Keratinocyte (primary cell): ENCODE data around the gene P2RX2. TPM values are rescaled to one million over a fixed set of nuclear protein-coding genes. Genes with fewer than 3 reads are reported as not detected.

Source experiments
- DNase-seq: peaks from one replicate; pipeline ENCODE4 v3.0.0-alpha.2; 2011; ENCODE audit warnings: low read depth, missing footprints, low spot score
- FAIRE-seq: peaks from 2 replicates; lab custom pipeline; 2011; peaks lifted over from hg19 to GRCh38; lab: Jason Lieb, UNC
- H2AFZ ChIP-seq: 2 replicates; pipeline ENCODE4 v1.6.0; 2012; ENCODE audit warnings: low read length, control low read depth, inconsistent platforms; ENCODE audit not compliant: control insufficient read depth
- H3K27ac ChIP-seq: 2 replicates; pipeline ENCODE4 v1.5.1; 2011; ENCODE audit warnings: low read length; ENCODE audit not compliant: control insufficient read depth, insufficient read depth
- H3K27me3 ChIP-seq: 3 replicates; pipeline ENCODE4 v1.6.0; 2011; ENCODE audit warnings: low read length; ENCODE audit not compliant: control insufficient read depth, insufficient read depth; ENCODE audit errors: extremely low read depth
- H3K36me3 ChIP-seq, 2 experiments: 2 replicates in 1 of 2; 3 replicates in 1 of 2; pipeline ENCODE4 v1.5.1; 2011; ENCODE audit warnings: low read length in 2 of 2, mild to moderate bottlenecking in 1 of 2; ENCODE audit not compliant: control insufficient read depth in 2 of 2, insufficient read depth in 2 of 2; ENCODE audit errors: extremely low read depth in 1 of 2
- H3K4me1 ChIP-seq: 3 replicates; pipeline ENCODE4 v1.5.1; 2011; ENCODE audit warnings: low read length; ENCODE audit not compliant: control insufficient read depth, insufficient read depth; ENCODE audit errors: extremely low read depth
- H3K4me2 ChIP-seq: 3 replicates; pipeline ENCODE4 v1.6.0; 2011; ENCODE audit warnings: low read depth, low read length; ENCODE audit not compliant: control insufficient read depth, insufficient read depth; ENCODE audit errors: extremely low read depth
- H3K4me3 ChIP-seq, 3 experiments: fragments of 200-600 bp in 1 of 3; sonication (generic) in 1 of 3; 2 replicates in 2 of 3; 3 replicates in 1 of 3; pipeline ENCODE4 v1.5.1; 2011 to 2016; ENCODE audit warnings: low read length in 3 of 3, mild to moderate bottlenecking in 3 of 3, control low read depth in 2 of 3, inconsistent platforms in 1 of 3, low read depth in 1 of 3, mixed read lengths in 1 of 3, mixed run types in 1 of 3, moderate library complexity in 1 of 3; ENCODE audit not compliant: control insufficient read depth in 2 of 3, insufficient read depth in 2 of 3; ENCODE audit errors: extremely low read depth in 1 of 3
- H3K79me2 ChIP-seq: 2 replicates; pipeline ENCODE4 v1.6.0; 2012; ENCODE audit warnings: low read length; ENCODE audit not compliant: control insufficient read depth, insufficient read depth
- H3K9ac ChIP-seq: 3 replicates; pipeline ENCODE4 v1.6.0; 2011; ENCODE audit warnings: low read length; ENCODE audit not compliant: control insufficient read depth, insufficient read depth; ENCODE audit errors: extremely low read depth
- H3K9me1 ChIP-seq: 3 replicates; pipeline ENCODE4 v1.6.0; 2011; ENCODE audit warnings: low read length; ENCODE audit not compliant: control insufficient read depth, insufficient read depth; ENCODE audit errors: extremely low read depth
- H3K9me3 ChIP-seq: 2 replicates; pipeline ENCODE4 v1.5.1; 2012; ENCODE audit warnings: low read depth, low read length; ENCODE audit not compliant: control insufficient read depth
- H4K20me1 ChIP-seq: 3 replicates; pipeline ENCODE4 v1.6.0; 2011; ENCODE audit warnings: low read length; ENCODE audit not compliant: control insufficient read depth, insufficient read depth; ENCODE audit errors: extremely low read depth
- CTCF ChIP-seq, 3 experiments: IDR thresholded peaks in 1 of 3; conservative IDR thresholded peaks in 1 of 3; optimal IDR thresholded peaks in 1 of 3; 2 replicates in 2 of 3; 3 replicates in 1 of 3; pipeline versions ENCODE3 to v1.5.1; 2011; ENCODE audit warnings: low read length in 3 of 3, mild to moderate bottlenecking in 3 of 3, moderate library complexity in 2 of 3, control low read depth in 1 of 3, inconsistent platforms in 1 of 3; ENCODE audit not compliant: insufficient read depth in 2 of 3; ENCODE audit errors: extremely low read depth in 1 of 3
- EZH2 ChIP-seq: IDR thresholded peaks from one replicate; pipeline ENCODE4 v1.6.1; 2012; ENCODE audit warnings: inconsistent platforms, mild to moderate bottlenecking, low read length, moderate library complexity
- dilution Hi-C: fragments of 300-500 bp; cut with MboI; formaldehyde crosslinking; loops from one replicate; pipeline ENCODE4 v1.7.0; 2020; ENCODE audit warnings: low sequenced_read_pairs; ENCODE audit not compliant: extremely low pct_ligation_motif_present
- polyA plus RNA-seq, 5 experiments: library from polyadenylated mRNA; depleted of rRNA in 3 of 5; stranded (reverse) in 3 of 5; stranded (forward) in 1 of 5; unstranded in 1 of 5; fragments of >200 nt; gene quantifications; 1 replicate in 1 of 5; 2 replicates in 3 of 5; 3 replicates in 1 of 5; pipeline versions ENCODE4 v1.2.1 to v1.2.3, GENCODE V29; 2011 to 2012; ENCODE audit warnings: missing spikeins in 2 of 5, low read depth in 1 of 5, low replicate concordance in 1 of 5

Gene P2RX2
- polyA plus RNA-seq, 1 donor (not counting 4 experiments of a cell fraction or from before 2014, with no cell fraction given): not detected

GRCh38 chr12:132664206-132665148 lies 45.9 kb downstream of the P2RX2 start:
- no peaks in the 10 kb centered on the region for H4K20me1 ChIP-seq
- DNase-seq (no peak), FAIRE-seq (no peak)
- TF ChIP-seq EZH2 (no peak), CTCF (optimal IDR thresholded peaks at IDR 0.05 in 1 of 3, IDR thresholded peaks at IDR 0.05 in 1 of 3, conservative IDR thresholded peaks at IDR 0.05 in 1 of 3; ENCODE audit: extremely low read depth in 1 of 3, insufficient read depth in 2 of 3, low read length in 3 of 3) (no peak)
- no peak overlapping the region for H3K4me2 ChIP-seq
- H3K4me3 ChIP-seq: no peak overlapping the region
- H3K9ac ChIP-seq: no peak overlapping the region
- dilution Hi-C loops: no loop called here
- no peaks in the 10 kb centered on the region for H3K27me3 ChIP-seq
- no peak overlapping the region for H2AFZ ChIP-seq
- no peaks in the 10 kb centered on the region for H3K79me2 ChIP-seq
- no peak overlapping the region for H3K27ac ChIP-seq
- H3K9me3 ChIP-seq: no peaks in the 10 kb centered on the region
- peaks cover under 1% of the 10 kb centered on the region for H3K4me1 ChIP-seq
- H3K9me1 ChIP-seq: no peaks in the 10 kb centered on the region
- H3K36me3 ChIP-seq: peaks cover 40 to 47% of the 10 kb centered on the region in 2 experiments

DNA sequence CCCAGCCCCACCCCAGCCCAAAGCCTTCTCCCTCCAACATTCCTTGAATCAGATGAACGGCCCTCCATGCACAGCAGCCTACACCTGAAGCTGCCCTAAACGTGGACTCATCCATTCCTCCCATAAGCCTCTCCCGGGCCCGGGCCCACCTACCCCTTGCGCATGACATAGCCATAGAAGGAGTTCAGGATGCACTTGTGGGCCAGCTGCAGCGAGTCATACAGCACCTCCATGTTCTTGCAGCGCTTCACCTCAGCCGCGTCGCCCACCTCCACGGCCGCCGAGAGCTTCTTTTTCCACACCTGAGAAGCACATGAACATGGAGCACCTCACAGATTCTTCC lies 46.5 kb downstream of the P2RX2 start:
- Histone ChIP-seq H3K9ac (no peak overlapping the region), H3K27me3 (no peaks in the 10 kb centered on the region), H3K9me3 (no peaks in the 10 kb centered on the region), H3K9me1 (no peaks in the 10 kb centered on the region), H3K79me2 (no peaks in the 10 kb centered on the region), H3K4me2 (no peak overlapping the region), H2AFZ (no peak overlapping the region), H3K4me1 (peaks cover 3% of the 10 kb centered on the region), H4K20me1 (no peaks in the 10 kb centered on the region), H3K27ac (no peak overlapping the region), H3K36me3 (peaks cover 42 to 51% of the 10 kb centered on the region in 2 experiments), H3K4me3 (no peak overlapping the region)
- no peak for TF ChIP-seq EZH2
- TF ChIP-seq CTCF (optimal IDR thresholded peaks at IDR 0.05 in 1 of 3, IDR thresholded peaks at IDR 0.05 in 1 of 3, conservative IDR thresholded peaks at IDR 0.05 in 1 of 3; ENCODE audit: extremely low read depth in 1 of 3, insufficient read depth in 2 of 3, low read length in 3 of 3): no peak
- FAIRE-seq: no peak
- DNase-seq: no peak
- dilution Hi-C loops: no loop called here
